A549 (cell line): ENCODE data around the gene PARD3B. TPM values are rescaled to one million over a fixed set of nuclear protein-coding genes. Genes with fewer than 3 reads are reported as not detected.

ENCODE experiments used
- ATAC-seq, 2 experiments: fragments of 200-7000 bp in 1 of 2; fragments of >200 bp in 1 of 2; cut with Nextera tagmentation in 1 of 2; cut with Tn5 transposase in 1 of 2; 3 replicates each; pipeline versions ENCODE4 v1.8.0 to v1.9.1; 2018 to 2020; ENCODE audit warnings: mild to moderate bottlenecking in 1 of 2, moderate library complexity in 1 of 2
- CTCF ChIA-PET: fragments of 300-600 bp; sonication (Branson Sonifier 250); formaldehyde crosslinking; extraction: SDS; loops from one replicate; lab custom pipeline; 2021; ENCODE audit warnings: antibody characterized with exemption, inconsistent platforms; lab: Yijun Ruan, JAX
- POLR2A ChIA-PET: fragments of 350-600 bp; formaldehyde crosslinking; extraction: SDS; loops from one replicate; lab custom pipeline; 2021; ENCODE audit warnings: antibody characterized with exemption, inconsistent platforms; lab: Yijun Ruan, JAX
- DNase-seq, 2 experiments: peaks; one replicate each; pipeline versions ENCODE4 v3.0.0 to v3.0.0-alpha.2; 2011 to 2016; ENCODE audit warnings: low read depth in 1 of 2, low spot score in 1 of 2
- FAIRE-seq: peaks from 2 replicates; lab custom pipeline; 2011; peaks lifted over from hg19 to GRCh38; lab: Jason Lieb, UNC
- H3K27ac ChIP-seq, 2 experiments: fragments of >200 bp; sonication (Bioruptor Twin); formaldehyde crosslinking; 3 replicates each; pipeline ENCODE4 v1.5.1; 2016 to 2017
- H3K4me1 ChIP-seq: fragments of >200 bp; sonication (Bioruptor Twin); formaldehyde crosslinking; 3 replicates; pipeline ENCODE4 v1.6.1; 2016
- H3K4me2 ChIP-seq: fragments of >200 bp; sonication (Bioruptor Twin); formaldehyde crosslinking; 3 replicates; pipeline ENCODE4 v1.6.1; 2016
- H3K4me3 ChIP-seq: fragments of >200 bp; sonication (Bioruptor Twin); formaldehyde crosslinking; 3 replicates; pipeline ENCODE4 v1.5.1; 2016
- H3K9me3 ChIP-seq: fragments of >200 bp; sonication (Bioruptor Twin); formaldehyde crosslinking; 3 replicates; pipeline ENCODE4 v1.6.1; 2016
- CBX2 ChIP-seq: fragments of 200-600 bp; sonication (generic); IDR thresholded peaks from 2 replicates; pipeline ENCODE4 v1.6.1; 2016; ENCODE audit warnings: low read depth, mild to moderate bottlenecking, borderline replicate concordance
- CBX8 ChIP-seq: fragments of 200-600 bp; sonication (generic); IDR thresholded peaks from 2 replicates; pipeline ENCODE4 v1.6.1; 2016
- CEBPB ChIP-seq, 2 experiments: fragments of >200 bp in 1 of 2; sonication (Bioruptor Twin) in 1 of 2; formaldehyde crosslinking in 1 of 2; IDR thresholded peaks; 2 replicates each; pipeline ENCODE4 v1.6.1; 2012 to 2016
- ESRRA ChIP-seq: fragments of 150-350 bp; IDR thresholded peaks from 2 replicates; pipeline ENCODE4 v1.6.1; 2014; ENCODE audit warnings: mild to moderate bottlenecking, low read length, borderline replicate concordance
- FOSB ChIP-seq: fragments of 250-450 bp; sonication (Bioruptor Pico); IDR thresholded peaks from 2 replicates; pipeline ENCODE4 v1.5.0; 2020; ENCODE audit warnings: mild to moderate bottlenecking, moderate library complexity
- FOSL2 ChIP-seq, 2 experiments: fragments of 450-650 bp in 1 of 2; fragments of >200 bp in 1 of 2; sonication (Bioruptor Twin) in 1 of 2; formaldehyde crosslinking; IDR thresholded peaks; 2 replicates each; pipeline versions ENCODE4 v1.5.0 to v1.6.1; 2016 to 2020; ENCODE audit warnings: mild to moderate bottlenecking in 1 of 2, moderate library complexity in 1 of 2
- FOXS1 ChIP-seq: fragments of 250-450 bp; sonication (Bioruptor Pico); IDR thresholded peaks from 2 replicates; pipeline ENCODE4 v1.5.0; 2020; ENCODE audit warnings: mild to moderate bottlenecking, moderate library complexity
- GATA3 ChIP-seq: IDR thresholded peaks from 2 replicates; pipeline ENCODE4 v1.6.1; 2012; ENCODE audit warnings: borderline replicate concordance
- HOXA7 ChIP-seq: fragments of 250-450 bp; sonication (Bioruptor Pico); IDR thresholded peaks from 2 replicates; pipeline ENCODE4 v1.5.0; 2020; ENCODE audit warnings: mild to moderate bottlenecking, moderate library complexity
- HOXB5 ChIP-seq: fragments of 250-450 bp; sonication (Bioruptor Pico); IDR thresholded peaks from 2 replicates; pipeline ENCODE4 v1.5.0; 2020; ENCODE audit warnings: mild to moderate bottlenecking, moderate library complexity
- JUN ChIP-seq, 2 experiments: fragments of >200 bp; sonication (Bioruptor Twin); formaldehyde crosslinking; IDR thresholded peaks; 2 replicates in 1 of 2; 3 replicates in 1 of 2; pipeline ENCODE4 v1.6.1; 2016 to 2017
- JUNB ChIP-seq: fragments of >200 bp; sonication (Bioruptor Twin); formaldehyde crosslinking; IDR thresholded peaks from 2 replicates; pipeline ENCODE4 v1.6.1; 2016
- KDM1A ChIP-seq: fragments of 200-600 bp; sonication (generic); IDR thresholded peaks from 2 replicates; pipeline ENCODE4 v1.6.1; 2016; ENCODE audit warnings: low read depth, mild to moderate bottlenecking
- MAFK ChIP-seq: fragments of 450-650 bp; IDR thresholded peaks from 2 replicates; pipeline ENCODE4 v1.6.1; 2014; ENCODE audit not compliant: partially characterized antibody
- MAZ ChIP-seq: fragments of 150-350 bp; IDR thresholded peaks from 2 replicates; pipeline ENCODE4 v1.6.1; 2014; ENCODE audit warnings: antibody characterized with exemption, low read depth, low read length, borderline replicate concordance
- NPAS2 ChIP-seq: fragments of 250-450 bp; sonication (Bioruptor Pico); IDR thresholded peaks from 2 replicates; pipeline ENCODE4 v1.8.0; 2022; ENCODE audit warnings: mild to moderate bottlenecking, moderate library complexity, borderline replicate concordance
- POLR2A ChIP-seq: IDR thresholded peaks from 2 replicates; pipeline ENCODE4 v1.6.1; 2012; ENCODE audit warnings: mild to moderate bottlenecking, low read length
- POLR2AphosphoS2 ChIP-seq: conservative IDR thresholded peaks from 2 replicates; pipeline ENCODE4 v1.6.1; 2012; ENCODE audit warnings: low read length, improper control_type of control experiment, inconsistent platforms
- RARB ChIP-seq: fragments of 250-450 bp; sonication (Bioruptor Pico); IDR thresholded peaks from 2 replicates; pipeline ENCODE4 v1.8.0; 2021; ENCODE audit warnings: mild to moderate bottlenecking, moderate library complexity
- RFX5 ChIP-seq: fragments of 450-650 bp; IDR thresholded peaks from 2 replicates; pipeline ENCODE4 v1.7.1; 2014; ENCODE audit warnings: antibody characterized with exemption, mild to moderate bottlenecking, moderate library complexity
- RNF2 ChIP-seq: fragments of 200-600 bp; sonication (generic); IDR thresholded peaks from 2 replicates; pipeline ENCODE4 v1.6.1; 2016; ENCODE audit warnings: low read depth, mild to moderate bottlenecking, antibody characterized with exemption, moderate library complexity, borderline replicate concordance
- SREBF2 ChIP-seq: fragments of 450-650 bp; IDR thresholded peaks from 2 replicates; pipeline ENCODE4 v1.6.1; 2014; ENCODE audit warnings: mild to moderate bottlenecking, moderate library complexity
- TP53 ChIP-seq: fragments of 250-450 bp; sonication (Bioruptor Pico); IDR thresholded peaks from 2 replicates; pipeline ENCODE4 v1.5.0; 2021; ENCODE audit warnings: mild to moderate bottlenecking, moderate library complexity
- ZC3H11A ChIP-seq: fragments of 450-650 bp; IDR thresholded peaks from 2 replicates; pipeline ENCODE4 v1.6.1; 2014; ENCODE audit warnings: antibody characterized with exemption, mild to moderate bottlenecking
- ZFP36 ChIP-seq: fragments of 450-650 bp; IDR thresholded peaks from 2 replicates; pipeline ENCODE4 v1.6.1; 2014; ENCODE audit warnings: borderline replicate concordance; ENCODE audit not compliant: partially characterized antibody
- ZSCAN20 ChIP-seq: fragments of 250-450 bp; sonication (Bioruptor Pico); IDR thresholded peaks from 2 replicates; pipeline ENCODE4 v1.8.0; 2022; ENCODE audit warnings: mild to moderate bottlenecking, moderate library complexity
- WGBS: methylation state at CpG from one replicate; pipeline ENCODE4 v1.1.6; 2017; ENCODE audit errors: missing lambda C conversion rate; 5-methylcytosine and 5-hydroxymethylcytosine counted together
- polyA plus RNA-seq, 4 experiments: library from polyadenylated mRNA; depleted of rRNA in 3 of 4; stranded (reverse); fragments of >200 nt; fragmentation: RNase III in 1 of 4; extraction: RNeasy Plus Mini Kit Qiagen cat#74134 plus additional on column Dnase treatment in 1 of 4; gene quantifications; 2 replicates in 3 of 4; 3 replicates in 1 of 4; pipeline ENCODE4 v1.2.3, GENCODE V29; 2011 to 2017
- TF ChIP-seq, protein P1 (sequence below): fragments of 200-600 bp; sonication (generic); IDR thresholded peaks from 2 replicates; pipeline ENCODE4 v1.6.1; 2016; ENCODE audit warnings: antibody characterized with exemption, mild to moderate bottlenecking, moderate library complexity
- TF ChIP-seq, protein P2 (sequence below): fragments of 250-450 bp; sonication (Bioruptor Pico); IDR thresholded peaks from 2 replicates; pipeline ENCODE4 v1.5.0; 2020; ENCODE audit warnings: low read depth, mild to moderate bottlenecking, moderate library complexity

Gene PARD3B
- polyA plus RNA-seq, 2 of the 4 experiments (the other 2 are of a cell fraction): 1.2 to 2.4 TPM

DNA sequence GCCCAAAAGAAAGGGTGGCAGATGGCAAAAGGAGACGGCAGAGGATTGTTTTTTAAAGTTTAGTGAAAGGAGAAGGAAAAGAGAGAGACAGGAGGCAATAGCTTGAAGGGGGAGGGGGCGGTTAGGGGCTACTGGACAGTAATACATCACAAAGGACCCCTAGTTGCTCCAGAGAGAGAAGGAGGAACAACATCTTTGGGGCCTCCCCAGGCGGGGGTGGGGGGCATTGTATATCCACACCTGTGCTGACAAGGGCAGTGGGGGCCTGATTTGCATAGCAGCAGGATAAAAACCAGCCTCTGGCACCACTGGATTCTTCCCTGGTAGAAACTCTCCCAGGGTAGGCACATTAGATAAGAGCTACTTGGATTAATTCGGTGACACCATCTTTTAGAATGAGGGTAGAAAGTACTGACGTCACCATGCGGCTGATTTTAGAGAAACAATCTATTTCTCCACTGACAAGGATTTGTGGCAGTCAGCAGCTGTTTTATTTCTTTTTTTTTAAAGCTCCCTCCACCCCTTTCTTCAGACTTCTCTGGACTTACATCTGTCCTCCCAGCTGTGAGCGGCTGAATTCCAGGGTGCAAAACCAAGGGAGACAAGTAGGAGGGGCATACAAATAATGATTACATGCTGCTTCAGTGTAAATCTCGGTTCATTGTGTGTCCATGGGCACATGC is 937.3 kb downstream of the PARD3B start:
- Histone ChIP-seq H3K27ac (no peak overlapping the region), H3K9me3 (no peaks in the 10 kb centered on the region), H3K4me1 (no peaks in the 10 kb centered on the region), H3K4me2 (no peak overlapping the region), H3K4me3 (no peak overlapping the region)
- 54% methylated on average over 8 of the region's 8 CpGs for WGBS
- ATAC-seq (no peak), FAIRE-seq (no peak), DNase-seq (no peak)
- TF ChIP-seq CBX2: no peak
- TF ChIP-seq POLR2AphosphoS2: no peak
- TF ChIP-seq JUNB: no peak
- no peak for TF ChIP-seq RNF2
- TF ChIP-seq ZC3H11A: no peak
- no peak for TF ChIP-seq ZFP36
- TF ChIP-seq, protein P1, sequence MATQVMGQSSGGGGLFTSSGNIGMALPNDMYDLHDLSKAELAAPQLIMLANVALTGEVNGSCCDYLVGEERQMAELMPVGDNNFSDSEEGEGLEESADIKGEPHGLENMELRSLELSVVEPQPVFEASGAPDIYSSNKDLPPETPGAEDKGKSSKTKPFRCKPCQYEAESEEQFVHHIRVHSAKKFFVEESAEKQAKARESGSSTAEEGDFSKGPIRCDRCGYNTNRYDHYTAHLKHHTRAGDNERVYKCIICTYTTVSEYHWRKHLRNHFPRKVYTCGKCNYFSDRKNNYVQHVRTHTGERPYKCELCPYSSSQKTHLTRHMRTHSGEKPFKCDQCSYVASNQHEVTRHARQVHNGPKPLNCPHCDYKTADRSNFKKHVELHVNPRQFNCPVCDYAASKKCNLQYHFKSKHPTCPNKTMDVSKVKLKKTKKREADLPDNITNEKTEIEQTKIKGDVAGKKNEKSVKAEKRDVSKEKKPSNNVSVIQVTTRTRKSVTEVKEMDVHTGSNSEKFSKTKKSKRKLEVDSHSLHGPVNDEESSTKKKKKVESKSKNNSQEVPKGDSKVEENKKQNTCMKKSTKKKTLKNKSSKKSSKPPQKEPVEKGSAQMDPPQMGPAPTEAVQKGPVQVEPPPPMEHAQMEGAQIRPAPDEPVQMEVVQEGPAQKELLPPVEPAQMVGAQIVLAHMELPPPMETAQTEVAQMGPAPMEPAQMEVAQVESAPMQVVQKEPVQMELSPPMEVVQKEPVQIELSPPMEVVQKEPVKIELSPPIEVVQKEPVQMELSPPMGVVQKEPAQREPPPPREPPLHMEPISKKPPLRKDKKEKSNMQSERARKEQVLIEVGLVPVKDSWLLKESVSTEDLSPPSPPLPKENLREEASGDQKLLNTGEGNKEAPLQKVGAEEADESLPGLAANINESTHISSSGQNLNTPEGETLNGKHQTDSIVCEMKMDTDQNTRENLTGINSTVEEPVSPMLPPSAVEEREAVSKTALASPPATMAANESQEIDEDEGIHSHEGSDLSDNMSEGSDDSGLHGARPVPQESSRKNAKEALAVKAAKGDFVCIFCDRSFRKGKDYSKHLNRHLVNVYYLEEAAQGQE: no peak
- no peak for TF ChIP-seq ZSCAN20
- no peak for TF ChIP-seq MAZ
- TF ChIP-seq CBX8: no peak
- TF ChIP-seq TP53: no peak
- TF ChIP-seq NPAS2 (CRISPR knock-in tag): no peak
- TF ChIP-seq HOXA7: no peak
- TF ChIP-seq HOXB5 (CRISPR knock-in tag): no peak
- CTCF ChIA-PET: interaction anchor here (1.3 kb wide), 1 partner anchor 28 kb away, joined by 4 read pairs; no protein-coding TSS in a partner anchor
- POLR2A ChIA-PET: no interaction called here

DNA sequence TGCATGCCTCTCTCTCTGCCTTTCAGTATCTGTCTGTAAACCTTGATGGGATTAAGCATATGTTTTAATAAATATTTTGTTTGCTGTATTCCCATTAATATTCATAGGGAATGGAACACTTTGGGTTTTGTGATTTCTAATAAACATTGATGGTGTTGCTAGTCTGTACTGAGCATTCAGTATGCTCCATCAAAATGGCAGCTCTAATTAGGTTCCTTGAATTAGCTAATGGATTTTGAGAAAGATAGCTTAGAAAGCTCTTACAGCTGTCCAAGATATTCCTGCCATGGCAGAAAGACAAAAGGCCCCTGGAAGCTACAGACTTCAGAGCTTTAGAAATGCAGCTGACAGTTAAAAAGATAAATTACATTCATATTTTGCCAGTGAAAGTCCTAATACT is 937.8 kb downstream of the PARD3B start:
- ChIA-PET POLR2A (no interaction called here), CTCF (interaction anchor here (1.3 kb wide), 1 partner anchor 29 kb away, joined by 4 read pairs; no protein-coding TSS in a partner anchor)
- Histone ChIP-seq H3K4me1 (no peaks in the 10 kb centered on the region), H3K9me3 (no peaks in the 10 kb centered on the region), H3K4me3 (no peak overlapping the region), H3K4me2 (no peak overlapping the region), H3K27ac (no peak overlapping the region)
- TF ChIP-seq POLR2AphosphoS2 (no peak), MAFK (no peak)
- TF ChIP-seq, protein P2, sequence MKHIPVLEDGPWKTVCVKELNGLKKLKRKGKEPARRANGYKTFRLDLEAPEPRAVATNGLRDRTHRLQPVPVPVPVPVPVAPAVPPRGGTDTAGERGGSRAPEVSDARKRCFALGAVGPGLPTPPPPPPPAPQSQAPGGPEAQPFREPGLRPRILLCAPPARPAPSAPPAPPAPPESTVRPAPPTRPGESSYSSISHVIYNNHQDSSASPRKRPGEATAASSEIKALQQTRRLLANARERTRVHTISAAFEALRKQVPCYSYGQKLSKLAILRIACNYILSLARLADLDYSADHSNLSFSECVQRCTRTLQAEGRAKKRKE (CRISPR knock-in tag): no peak
- DNase-seq (no peak), ATAC-seq (no peak), FAIRE-seq (no peak)

DNA sequence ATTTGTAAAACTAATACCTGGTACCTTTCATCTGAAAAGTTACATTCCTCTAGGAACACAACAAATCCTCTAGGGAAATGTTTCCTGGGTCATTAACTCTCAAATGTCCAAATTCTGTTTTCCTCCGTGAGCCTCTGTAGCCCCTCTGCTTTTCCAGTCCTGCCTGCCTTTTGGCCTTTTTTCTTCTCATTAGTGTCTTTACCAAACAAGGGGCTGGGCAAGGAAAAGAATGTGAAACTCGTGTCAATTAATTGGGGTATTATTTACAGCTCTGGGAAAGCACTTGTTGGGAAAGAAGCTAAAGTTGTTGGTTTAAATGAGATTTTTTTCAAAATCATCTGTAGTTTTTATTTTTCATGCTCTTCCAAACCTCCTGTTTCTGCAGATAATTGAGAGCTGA is 938.9 kb downstream of the PARD3B start:
- H3K4me3 ChIP-seq: no peak overlapping the region
- ATAC-seq: no peak
- no peak overlapping the region for H3K4me2 ChIP-seq
- ChIA-PET POLR2A (no interaction called here), CTCF (interaction anchor here (0.6 to 1.5 kb wide), 3 partner anchors 345 to 1149 kb away, joined by 3 read pairs; no protein-coding TSS in a partner anchor)
- no peaks in the 10 kb centered on the region for H3K4me1 ChIP-seq
- WGBS: 44% methylated on average over 2 of the region's 2 CpGs
- TF ChIP-seq FOSB: no peak
- no peak for TF ChIP-seq HOXA7
- TF ChIP-seq KDM1A: no peak
- no peak for TF ChIP-seq POLR2A
- no peak for TF ChIP-seq RFX5
- no peak for TF ChIP-seq CEBPB (IDR thresholded peaks at IDR 0.05)
- TF ChIP-seq ZC3H11A: no peak
- no peak for TF ChIP-seq SREBF2
- TF ChIP-seq ESRRA: no peak
- TF ChIP-seq JUN (IDR thresholded peaks at IDR 0.05): no peak
- TF ChIP-seq GATA3: no peak
- TF ChIP-seq FOXS1 (CRISPR knock-in tag): no peak
- no peak for TF ChIP-seq ZFP36
- TF ChIP-seq CBX8: no peak
- no peak for TF ChIP-seq RARB (CRISPR knock-in tag)
- TF ChIP-seq RNF2: no peak
- TF ChIP-seq FOSL2 (IDR thresholded peaks at IDR 0.05): no peak
- TF ChIP-seq FOSL2 (CRISPR knock-in tag; IDR thresholded peaks at IDR 0.05): no peak
- no peak for DNase-seq
- no peak overlapping the region for H3K27ac ChIP-seq
- FAIRE-seq: no peak
- no peaks in the 10 kb centered on the region for H3K9me3 ChIP-seq
